Measurements from ENCODE around the gene PTPN14. TPM values are rescaled to one million over a fixed set of nuclear protein-coding genes. Genes with fewer than 3 reads are reported as not detected.

PTPN14 gene
- total RNA-seq, 1 experiment from 2014 or later, result 37.5 TPM

GRCh38 chr1:214461305-214461704 lies 90.1 kb downstream of the PTPN14 start:
- CTCF ChIA-PET, result interaction anchor here (0.6 kb wide), 1 partner anchor 1709 kb away, joined by 3 read pairs; no protein-coding TSS in a partner anchor
- peaks cover 18% of the 10 kb centered on the region for H3K79me2 ChIP-seq (ENCODE audit: insufficient read depth, low read length)
- no peaks in the 10 kb centered on the region for H3K27me3 ChIP-seq (ENCODE audit: insufficient read depth, low read length)
- H3K4me3 ChIP-seq (replicated peaks in 1 of 2; ENCODE audit: low read depth in 1 of 2, low read length in 2 of 2), result no peak overlapping the region
- H3K9ac ChIP-seq (ENCODE audit: low read length), result no peak overlapping the region
- H2AFZ ChIP-seq (ENCODE audit: low read depth, low read length, poor library complexity, severe bottlenecking), result no peak overlapping the region
- H3K4me1 ChIP-seq (ENCODE audit: control insufficient read depth in 1 of 2, insufficient read depth in 2 of 2, low read length in 2 of 2), result peaks cover 6 to 9% of the 10 kb centered on the region in 2 experiments
- no peak overlapping the region for H3K4me2 ChIP-seq (ENCODE audit: low read length)
- BruUV-seq (replicated peaks), result no TSS peak
- intact Hi-C loops (cut with micrococcal nuclease), result no loop called here
- RAD21 ChIA-PET (ENCODE audit: low non-redundant PET in 1 of 2, low total read pairs in 2 of 2, uncharacterized antibody in 2 of 2, unreplicated experiment in 2 of 2), result no interaction called here
- TF ChIP-seq POLR2A (IDR thresholded peaks at IDR 0.05; ENCODE audit: borderline replicate concordance, extremely low read depth, insufficient read depth, insufficient read length) (no peak), ELF1 (IDR thresholded peaks at IDR 0.05; ENCODE audit: borderline replicate concordance, low read depth) (no peak), EZH2phosphoT487 (IDR thresholded peaks at IDR 0.05; ENCODE audit: borderline replicate concordance) (no peak), SRF (IDR thresholded peaks at IDR 0.05; ENCODE audit: low read depth) (no peak), REST (IDR thresholded peaks at IDR 0.05; ENCODE audit: low read depth) (no peak), EGR1 (IDR thresholded peaks at IDR 0.05; ENCODE audit: low read depth) (no peak), ZNF274 (IDR thresholded peaks at IDR 0.05; ENCODE audit: low read depth, low read length) (no peak), ATF3 (IDR thresholded peaks at IDR 0.05) (no peak), FOSL1 (IDR thresholded peaks at IDR 0.05; ENCODE audit: low read depth) (no peak), EZH2 (IDR thresholded peaks at IDR 0.05) (no peak), ZBTB33 (IDR thresholded peaks at IDR 0.05; ENCODE audit: extremely low read depth, insufficient replicate concordance, low read length) (no peak)
- POLR2A ChIA-PET, result no interaction called here
- DNase-seq (ENCODE audit: low read depth, low spot score), result no peak
- no peaks in the 10 kb centered on the region for H3K9me2 ChIP-seq (ENCODE audit: insufficient read depth)
- no peak for ATAC-seq
- H3K36me3 ChIP-seq (ENCODE audit: control insufficient read depth in 1 of 2, insufficient read depth in 2 of 2, low read length in 2 of 2), result no peaks in the 10 kb centered on the region
- no peaks in the 10 kb centered on the region for H3K9me3 ChIP-seq (ENCODE audit: control insufficient read depth in 1 of 2, insufficient read depth in 1 of 2, low read depth in 1 of 2, low read length in 2 of 2)
- no peaks in the 10 kb centered on the region for H4K20me1 ChIP-seq (ENCODE audit: insufficient read depth)
- no peak overlapping the region for H3K27ac ChIP-seq (ENCODE audit: low read depth, low read length)
